Forelimb muscle (tissue), 1 donor: ENCODE measurements around the gene ERRFI1. TPM values are rescaled to one million over a fixed set of nuclear protein-coding genes. Genes with fewer than 3 reads are reported as not detected.

ENCODE experiments used
- DNase-seq: peaks from one replicate; pipeline ENCODE4 v3.0.0-alpha.2; 2013; ENCODE audit warnings: low read depth
- polyA plus RNA-seq: library from polyadenylated mRNA; unstranded; fragments of 120-200 nt; gene quantifications from one replicate; pipeline ENCODE4 v1.2.1, GENCODE V29; 2013; ENCODE audit not compliant: insufficient read length

The ERRFI1 gene
- polyA plus RNA-seq, 1 donor = 6.5 TPM

- no peak for DNase-seq
Measured at GRCh38 chr1:8043621-8044020, 17.5 kb upstream of the ERRFI1 start.

- DNase-seq = no peak
Measured at GRCh38 chr1:8042134-8042533, 16.0 kb upstream of the ERRFI1 start.

- no peak for DNase-seq
Measured at GRCh38 chr1:8040586-8040985, 14.5 kb upstream of the ERRFI1 start.

DNA sequence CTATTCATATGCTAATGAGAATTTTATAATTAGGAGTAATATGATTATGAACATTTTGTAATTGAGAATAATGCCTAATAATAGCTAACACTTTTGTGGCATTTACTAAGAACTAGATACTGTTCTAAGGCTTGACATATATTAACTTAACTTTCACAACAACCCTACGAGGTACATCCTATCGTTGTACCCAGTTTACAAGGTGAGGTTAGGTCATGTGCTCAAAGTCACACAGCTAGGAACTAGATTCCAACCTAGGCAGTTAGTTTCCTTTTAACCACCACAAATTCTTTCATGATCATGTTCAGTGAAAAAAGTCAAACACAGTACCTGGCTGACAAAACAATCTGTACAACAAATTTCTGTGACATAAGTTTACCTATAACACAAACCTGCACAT is 13.0 kb upstream of the ERRFI1 start:
- no peak for DNase-seq

DNA sequence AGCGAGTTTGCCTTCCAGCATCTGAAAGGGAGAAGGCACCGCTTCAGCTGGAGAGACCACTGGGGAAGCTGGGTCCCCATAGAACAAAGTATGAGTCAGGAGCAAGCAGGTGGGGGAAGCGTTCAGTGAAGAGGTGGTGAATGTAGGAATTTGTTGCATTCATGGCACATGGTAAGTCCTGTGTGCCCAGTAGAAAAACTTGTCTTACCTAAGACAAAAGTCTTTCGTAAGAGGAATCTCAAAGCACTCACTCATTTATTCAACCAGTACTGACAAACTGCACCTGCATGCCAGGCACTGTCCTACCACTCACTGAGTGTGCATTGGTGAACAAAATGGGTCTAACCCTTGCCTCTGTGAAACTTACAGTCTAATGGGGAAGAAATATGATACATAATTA is 9.2 kb upstream of the ERRFI1 start:
- DNase-seq = no peak

- DNase-seq = no peak
Measured at GRCh38 chr1:8033322-8033721, 7.2 kb upstream of the ERRFI1 start.

- DNase-seq = no peak
Measured at GRCh38 chr1:8032366-8032910, 6.3 kb upstream of the ERRFI1 start.

DNA sequence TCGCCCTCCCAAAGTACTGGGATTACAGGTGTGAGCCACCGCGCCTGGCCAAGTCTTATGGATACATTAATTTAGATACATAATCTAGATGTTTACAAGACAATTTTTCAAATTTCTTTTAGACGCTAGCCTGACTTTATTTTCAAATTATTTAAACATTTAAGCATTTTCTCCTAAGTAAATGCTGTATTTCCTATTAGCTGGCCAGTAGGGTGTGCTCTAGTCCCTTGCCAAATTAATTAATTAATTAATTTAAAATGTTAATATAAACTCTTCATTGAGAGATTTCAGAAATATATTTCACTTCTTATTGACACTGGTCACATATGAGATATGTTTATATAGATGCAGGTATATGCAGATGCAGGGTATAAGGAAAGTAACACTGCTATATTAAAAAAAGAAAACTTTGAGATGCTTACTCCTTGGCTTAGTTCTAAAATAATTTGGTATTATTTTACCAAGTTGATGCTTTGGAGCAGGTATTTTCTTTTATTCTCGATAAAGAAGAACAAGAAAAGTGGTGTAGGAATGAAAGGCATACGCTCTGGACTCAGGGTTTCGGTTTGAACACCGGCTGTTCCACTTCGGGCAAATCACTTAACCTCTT is 5.2 kb upstream of the ERRFI1 start:
- no peak for DNase-seq

DNA sequence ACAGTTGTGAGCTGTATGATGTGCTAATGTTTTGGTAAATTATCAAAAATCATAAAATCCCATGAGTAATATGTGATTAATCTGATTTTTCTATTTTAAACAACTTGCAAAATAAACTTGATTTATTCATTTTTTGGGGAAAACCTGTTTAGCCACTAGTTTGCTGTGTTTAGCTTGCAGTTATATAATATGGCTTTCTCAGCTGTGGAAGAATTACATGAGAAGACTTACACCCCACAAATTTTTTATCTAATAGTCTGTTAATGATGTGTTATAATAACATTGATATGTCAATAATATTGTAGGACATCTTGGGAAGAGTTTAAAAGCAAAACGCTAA is 2.4 kb upstream of the ERRFI1 start:
- DNase-seq = no peak

- DNase-seq = no peak
Measured at GRCh38 chr1:8027748-8028570, 1.9 kb upstream of the ERRFI1 start.

DNA sequence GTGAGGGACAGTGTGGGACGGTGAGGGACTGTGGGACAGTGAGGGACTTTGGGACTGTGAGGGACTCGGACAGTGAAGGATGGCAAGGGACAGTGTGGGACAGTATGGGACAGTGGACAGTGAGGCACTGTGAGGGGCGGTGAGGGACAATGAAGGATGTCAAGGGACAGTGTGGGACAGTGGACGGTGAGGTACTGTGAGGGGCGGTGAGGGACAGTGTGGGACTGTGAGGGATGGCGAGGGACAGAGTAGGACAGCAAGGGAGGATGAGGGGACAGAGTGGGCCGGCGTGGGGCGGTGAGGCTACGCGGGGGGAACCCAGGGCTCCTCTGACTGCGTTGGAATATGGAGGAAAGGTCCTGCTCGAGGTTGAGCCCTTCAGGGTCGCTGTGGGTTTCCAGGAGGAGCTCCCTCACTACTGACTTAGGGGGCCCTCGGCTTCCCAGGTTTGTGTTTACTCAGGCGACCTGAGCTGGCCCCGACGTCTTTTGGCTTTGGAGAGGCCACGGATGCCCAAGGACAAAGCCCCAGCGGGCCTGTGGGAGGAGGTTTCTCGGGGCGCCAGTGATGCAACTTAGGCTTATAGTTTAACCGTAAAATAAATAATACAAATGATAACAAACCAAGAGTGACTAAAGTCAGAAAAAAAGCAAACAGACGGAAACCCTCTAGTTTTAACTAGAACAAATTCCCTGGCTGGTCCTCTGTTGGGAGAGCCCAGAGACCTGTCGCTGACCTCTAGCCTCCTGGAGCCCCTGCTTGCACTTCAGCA is 1.1 kb upstream of the ERRFI1 start:
- DNase-seq = no peak

- no peak for DNase-seq
Measured at GRCh38 chr1:8025671-8026144, 401 bp downstream of the ERRFI1 start.

DNA sequence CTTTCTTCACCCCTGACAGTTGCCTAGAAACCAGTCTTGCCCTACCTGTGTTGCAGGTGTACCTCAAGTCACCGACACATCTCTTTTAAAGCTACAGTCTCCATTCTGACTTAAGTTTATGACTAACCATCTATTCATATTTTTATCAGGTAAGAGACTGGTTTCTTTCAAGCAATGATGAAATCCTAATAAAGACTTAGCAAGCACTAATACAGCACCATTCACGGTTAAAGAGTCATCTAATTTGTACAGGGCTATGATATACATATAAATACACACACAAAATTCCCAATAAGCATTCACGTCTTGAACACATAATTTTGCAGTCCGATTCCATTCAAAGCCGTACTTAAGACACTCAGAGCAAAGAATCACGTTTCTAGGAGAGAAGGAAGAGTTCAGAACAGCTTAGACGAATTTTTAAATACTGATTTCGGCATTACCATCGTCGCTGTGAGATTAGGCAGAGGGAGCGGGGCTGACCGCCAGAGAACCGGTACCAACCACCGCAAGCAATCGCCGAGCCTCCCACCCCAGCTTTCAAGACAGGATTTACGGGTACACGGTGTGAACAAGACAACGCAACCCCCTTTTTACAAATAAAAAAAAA is 943 bp downstream of the ERRFI1 start:
- DNase-seq = no peak

GRCh38 chr1:8024329-8024728 is 1.8 kb downstream of the ERRFI1 start:
- no peak for DNase-seq

DNA sequence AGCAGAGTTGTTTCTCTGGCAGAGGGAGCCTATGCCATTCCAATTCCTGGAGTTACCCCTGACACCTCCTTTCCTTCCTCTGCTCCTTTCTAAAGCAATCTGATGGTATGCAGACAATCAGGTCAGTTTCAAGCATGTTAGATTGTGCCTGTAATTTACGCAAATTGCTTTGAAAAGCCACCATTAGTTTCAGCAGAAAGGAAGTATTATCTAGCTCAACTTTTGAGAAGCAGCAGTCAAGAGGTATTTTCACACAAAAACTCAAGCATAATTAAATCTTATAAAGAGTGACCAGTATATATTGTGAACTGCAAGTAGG is 2.2 kb downstream of the ERRFI1 start:
- DNase-seq = no peak

DNA sequence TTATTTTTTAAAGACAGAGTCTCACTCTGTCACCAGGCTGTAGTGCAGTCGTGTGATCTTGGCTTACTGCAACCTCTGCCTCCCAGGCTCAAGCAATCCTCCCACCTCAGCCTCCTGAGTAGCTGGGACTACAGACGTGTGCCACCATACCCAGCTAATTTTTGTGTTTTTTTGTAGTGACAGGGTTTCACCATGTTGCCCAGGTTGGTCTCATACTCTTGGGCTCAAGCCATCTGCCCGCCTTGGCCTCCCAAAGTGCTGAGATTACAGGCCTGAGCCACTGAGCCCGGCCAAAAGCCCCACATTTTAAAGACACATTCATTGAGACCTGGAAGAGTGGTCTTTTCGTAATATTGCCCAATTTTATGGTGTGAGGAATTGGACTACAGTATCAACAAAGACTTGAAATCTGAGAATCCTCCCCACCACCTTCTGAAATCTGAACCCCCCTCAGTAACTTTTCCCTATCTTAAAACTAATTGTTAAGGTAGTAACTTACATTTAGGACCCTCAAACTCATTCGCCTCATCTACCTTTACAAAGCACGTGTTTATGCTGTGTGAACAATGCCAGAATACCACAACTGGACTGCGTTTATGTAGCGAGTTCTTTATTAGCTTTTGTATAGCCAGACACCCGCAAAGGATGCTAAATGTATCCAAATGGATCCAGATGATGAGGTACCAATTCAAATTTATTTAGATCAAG is 2.7 kb downstream of the ERRFI1 start:
- DNase-seq = no peak

- DNase-seq = no peak
Measured at GRCh38 chr1:8022395-8023286, 3.5 kb downstream of the ERRFI1 start.

- no peak for DNase-seq
Measured at GRCh38 chr1:8021676-8022266, 4.3 kb downstream of the ERRFI1 start.

DNA sequence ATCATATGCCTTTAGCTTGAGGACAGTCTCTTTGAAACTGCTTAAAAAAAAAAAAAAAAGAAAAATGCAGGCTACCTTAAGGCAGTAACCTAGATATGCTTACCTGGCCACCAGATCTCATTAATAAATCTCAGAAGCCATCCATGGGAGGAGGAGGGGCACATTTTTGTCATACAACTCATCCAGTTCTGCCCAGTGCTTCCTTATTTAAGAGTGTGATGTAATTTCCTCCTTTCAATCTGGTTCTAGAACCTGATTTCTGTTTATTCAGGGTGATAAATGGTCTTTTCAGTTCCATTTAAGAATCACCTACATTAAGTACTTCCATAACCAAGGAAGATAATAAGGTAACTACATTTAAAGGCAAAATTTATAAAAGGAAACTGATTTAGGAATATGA is 6.1 kb downstream of the ERRFI1 start:
- DNase-seq = no peak

- no peak for DNase-seq
Measured at GRCh38 chr1:8019229-8019620, 6.9 kb downstream of the ERRFI1 start.
